A549 (cell line): ENCODE results near the gene PRTG. TPM values are rescaled to one million over a fixed set of nuclear protein-coding genes. Genes with fewer than 3 reads are reported as not detected.
"Not testable (repeated sequence)": the region's sequence is repeated elsewhere in the genome, so short reads cannot be mapped to it uniquely, and the experiment has no call there.

Experiments used
- ATAC-seq, 2 experiments: fragments of 200-7000 bp in 1 of 2; fragments of >200 bp in 1 of 2; cut with Nextera tagmentation in 1 of 2; cut with Tn5 transposase in 1 of 2; 3 replicates each; pipeline versions ENCODE4 v1.8.0 to v1.9.1; 2018 to 2020; ENCODE audit warnings: mild to moderate bottlenecking in 1 of 2, moderate library complexity in 1 of 2
- CTCF ChIA-PET: fragments of 300-600 bp; sonication (Branson Sonifier 250); formaldehyde crosslinking; extraction: SDS; loops from one replicate; lab custom pipeline; 2021; ENCODE audit warnings: antibody characterized with exemption, inconsistent platforms; lab: Yijun Ruan, JAX
- POLR2A ChIA-PET: fragments of 350-600 bp; formaldehyde crosslinking; extraction: SDS; loops from one replicate; lab custom pipeline; 2021; ENCODE audit warnings: antibody characterized with exemption, inconsistent platforms; lab: Yijun Ruan, JAX
- DNase-seq, 2 experiments: peaks; one replicate each; pipeline versions ENCODE4 v3.0.0 to v3.0.0-alpha.2; 2011 to 2016; ENCODE audit warnings: low read depth in 1 of 2, low spot score in 1 of 2
- FAIRE-seq: peaks from 2 replicates; lab custom pipeline; 2011; peaks lifted over from hg19 to GRCh38; lab: Jason Lieb, UNC
- H3K27ac ChIP-seq, 2 experiments: fragments of >200 bp; sonication (Bioruptor Twin); formaldehyde crosslinking; 3 replicates each; pipeline ENCODE4 v1.5.1; 2016 to 2017
- H3K4me1 ChIP-seq: fragments of >200 bp; sonication (Bioruptor Twin); formaldehyde crosslinking; 3 replicates; pipeline ENCODE4 v1.6.1; 2016
- H3K4me2 ChIP-seq: fragments of >200 bp; sonication (Bioruptor Twin); formaldehyde crosslinking; 3 replicates; pipeline ENCODE4 v1.6.1; 2016
- H3K4me3 ChIP-seq: fragments of >200 bp; sonication (Bioruptor Twin); formaldehyde crosslinking; 3 replicates; pipeline ENCODE4 v1.5.1; 2016
- H3K9me3 ChIP-seq: fragments of >200 bp; sonication (Bioruptor Twin); formaldehyde crosslinking; 3 replicates; pipeline ENCODE4 v1.6.1; 2016
- CHD2 ChIP-seq: fragments of 150-350 bp; IDR thresholded peaks from 2 replicates; pipeline ENCODE4 v1.6.1; 2014; ENCODE audit warnings: low read length; ENCODE audit not compliant: partially characterized antibody
- E2F6 ChIP-seq: IDR thresholded peaks from 2 replicates; pipeline ENCODE4 v1.6.1; 2012; ENCODE audit warnings: low read depth, borderline replicate concordance
- EHF ChIP-seq: fragments of 250-450 bp; sonication (Bioruptor Pico); IDR thresholded peaks from 2 replicates; pipeline ENCODE4 v1.5.0; 2020; ENCODE audit warnings: mild to moderate bottlenecking
- ESRRA ChIP-seq: fragments of 150-350 bp; IDR thresholded peaks from 2 replicates; pipeline ENCODE4 v1.6.1; 2014; ENCODE audit warnings: mild to moderate bottlenecking, low read length, borderline replicate concordance
- FOSB ChIP-seq: fragments of 250-450 bp; sonication (Bioruptor Pico); IDR thresholded peaks from 2 replicates; pipeline ENCODE4 v1.5.0; 2020; ENCODE audit warnings: mild to moderate bottlenecking, moderate library complexity
- FOXS1 ChIP-seq: fragments of 250-450 bp; sonication (Bioruptor Pico); IDR thresholded peaks from 2 replicates; pipeline ENCODE4 v1.5.0; 2020; ENCODE audit warnings: mild to moderate bottlenecking, moderate library complexity
- HEYL ChIP-seq: fragments of 250-450 bp; sonication (Bioruptor Pico); IDR thresholded peaks from 2 replicates; pipeline ENCODE4 v1.8.0; 2021; ENCODE audit warnings: mild to moderate bottlenecking, moderate library complexity
- HOXA7 ChIP-seq: fragments of 250-450 bp; sonication (Bioruptor Pico); IDR thresholded peaks from 2 replicates; pipeline ENCODE4 v1.5.0; 2020; ENCODE audit warnings: mild to moderate bottlenecking, moderate library complexity
- KDM5A ChIP-seq: fragments of 200-600 bp; sonication (generic); IDR thresholded peaks from 2 replicates; pipeline ENCODE4 v1.6.1; 2016; ENCODE audit warnings: antibody characterized with exemption, mild to moderate bottlenecking
- MYC ChIP-seq: IDR thresholded peaks from 2 replicates; pipeline ENCODE4 v1.6.1; 2012; ENCODE audit warnings: mild to moderate bottlenecking, inconsistent platforms, low read length, improper control_type of control experiment, borderline replicate concordance
- NFE2L2 ChIP-seq: fragments of 150-350 bp; conservative IDR thresholded peaks from 2 replicates; pipeline ENCODE4 v1.6.1; 2014; ENCODE audit warnings: low read length
- NPAS2 ChIP-seq: fragments of 250-450 bp; sonication (Bioruptor Pico); IDR thresholded peaks from 2 replicates; pipeline ENCODE4 v1.8.0; 2022; ENCODE audit warnings: mild to moderate bottlenecking, moderate library complexity, borderline replicate concordance
- POLR2AphosphoS2 ChIP-seq: conservative IDR thresholded peaks from 2 replicates; pipeline ENCODE4 v1.6.1; 2012; ENCODE audit warnings: low read length, improper control_type of control experiment, inconsistent platforms
- RCOR1 ChIP-seq: fragments of 150-350 bp; IDR thresholded peaks from 2 replicates; pipeline ENCODE4 v1.6.1; 2014; ENCODE audit warnings: antibody characterized with exemption, low read length, low read depth
- TP53 ChIP-seq: fragments of 250-450 bp; sonication (Bioruptor Pico); IDR thresholded peaks from 2 replicates; pipeline ENCODE4 v1.5.0; 2021; ENCODE audit warnings: mild to moderate bottlenecking, moderate library complexity
- ZSCAN20 ChIP-seq: fragments of 250-450 bp; sonication (Bioruptor Pico); IDR thresholded peaks from 2 replicates; pipeline ENCODE4 v1.8.0; 2022; ENCODE audit warnings: mild to moderate bottlenecking, moderate library complexity
- WGBS: methylation state at CpG from one replicate; pipeline ENCODE4 v1.1.6; 2017; ENCODE audit errors: missing lambda C conversion rate; 5-methylcytosine and 5-hydroxymethylcytosine counted together
- polyA plus RNA-seq, 4 experiments: library from polyadenylated mRNA; depleted of rRNA in 3 of 4; stranded (reverse); fragments of >200 nt; fragmentation: RNase III in 1 of 4; extraction: RNeasy Plus Mini Kit Qiagen cat#74134 plus additional on column Dnase treatment in 1 of 4; gene quantifications; 2 replicates in 3 of 4; 3 replicates in 1 of 4; pipeline ENCODE4 v1.2.3, GENCODE V29; 2011 to 2017
- TF ChIP-seq, protein P1 (sequence below): fragments of >200 bp; sonication (Bioruptor Twin); formaldehyde crosslinking; IDR thresholded peaks from 2 replicates; pipeline ENCODE4 v1.6.1; 2016
- TF ChIP-seq, protein P2 (sequence below): fragments of 450-650 bp; IDR thresholded peaks from 2 replicates; pipeline ENCODE4 v1.6.1; 2014; ENCODE audit warnings: antibody characterized with exemption
- TF ChIP-seq, protein P3 (sequence below): fragments of 150-350 bp; IDR thresholded peaks from 2 replicates; pipeline ENCODE4 v1.6.1; 2014; ENCODE audit warnings: low read depth, mild to moderate bottlenecking, low read length

Gene PRTG
- polyA plus RNA-seq, 2 of the 4 experiments (the other 2 are of a cell fraction) = 5.5 to 10.7 TPM

DNA sequence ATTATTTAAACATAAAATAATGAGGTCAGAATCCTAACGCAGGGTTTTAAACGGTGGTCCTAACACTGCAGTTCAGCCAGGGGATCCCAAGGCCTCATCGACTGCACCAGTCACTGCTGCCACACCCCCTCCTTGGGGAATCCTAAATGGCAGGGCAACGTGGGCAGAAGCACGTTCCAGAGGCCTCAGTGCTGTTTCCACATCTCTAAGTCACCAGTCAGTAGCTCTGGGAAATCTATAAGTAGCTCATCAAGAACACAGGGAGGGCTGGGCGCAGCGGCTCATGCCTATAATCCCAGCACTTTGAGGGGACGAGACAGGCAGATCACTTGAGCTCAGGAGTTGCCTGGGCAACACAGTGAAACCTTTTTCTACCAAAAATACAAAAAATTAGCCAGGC lies 47.5 kb downstream of the PRTG start (continued):
- no peak for TF ChIP-seq FOSB

GRCh38 chr15:55694652-55695150 lies 48.3 kb downstream of the PRTG start:
- peak in 1 of 2 experiments; percentile 38; a peak in 2 of 6 replicates for ATAC-seq
- Histone ChIP-seq H3K4me1 (peaks cover 18% of the 10 kb centered on the region), H3K9me3 (no peaks in the 10 kb centered on the region), H3K27ac (no peak overlapping the region), H3K4me2 (0 out of 3 replicates have a peak overlapping the region, but pooled peaks have one; percentile 4), H3K4me3 (no peak overlapping the region)
- DNase-seq = peak in 1 of 2 experiments; percentile 41
- POLR2A ChIA-PET = no interaction called here
- no peak for TF ChIP-seq RCOR1
- TF ChIP-seq HEYL (CRISPR knock-in tag) = no peak
- no peak for TF ChIP-seq FOSB
- no peak for TF ChIP-seq E2F6
- TF ChIP-seq TP53 (CRISPR knock-in tag) = no peak
- no peak for TF ChIP-seq ESRRA
- no peak for TF ChIP-seq FOXS1
- no peak for TF ChIP-seq NPAS2
- no peak for TF ChIP-seq KDM5A
- no peak for TF ChIP-seq NFE2L2
- TF ChIP-seq, protein P1, sequence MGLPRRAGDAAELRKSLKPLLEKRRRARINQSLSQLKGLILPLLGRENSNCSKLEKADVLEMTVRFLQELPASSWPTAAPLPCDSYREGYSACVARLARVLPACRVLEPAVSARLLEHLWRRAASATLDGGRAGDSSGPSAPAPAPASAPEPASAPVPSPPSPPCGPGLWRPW = no peak
- TF ChIP-seq MYC = no peak
- TF ChIP-seq, protein P2, sequence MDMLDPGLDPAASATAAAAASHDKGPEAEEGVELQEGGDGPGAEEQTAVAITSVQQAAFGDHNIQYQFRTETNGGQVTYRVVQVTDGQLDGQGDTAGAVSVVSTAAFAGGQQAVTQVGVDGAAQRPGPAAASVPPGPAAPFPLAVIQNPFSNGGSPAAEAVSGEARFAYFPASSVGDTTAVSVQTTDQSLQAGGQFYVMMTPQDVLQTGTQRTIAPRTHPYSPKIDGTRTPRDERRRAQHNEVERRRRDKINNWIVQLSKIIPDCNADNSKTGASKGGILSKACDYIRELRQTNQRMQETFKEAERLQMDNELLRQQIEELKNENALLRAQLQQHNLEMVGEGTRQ = no peak
- no peak for TF ChIP-seq EHF (CRISPR knock-in tag)
- no peak for TF ChIP-seq POLR2AphosphoS2
- TF ChIP-seq HOXA7 (CRISPR knock-in tag) = no peak
- 66% methylated on average over 4 of the region's 4 CpGs for WGBS
- no peak for FAIRE-seq
- CTCF ChIA-PET = no interaction called here

- ATAC-seq, FAIRE-seq, POLR2A ChIA-PET, H3K9me3 ChIP-seq, H3K27ac ChIP-seq, DNase-seq, H3K4me3 ChIP-seq: not testable (repeated sequence)
- Histone ChIP-seq H3K4me2 (0 out of 3 replicates have a peak overlapping the region, but pooled peaks have one; percentile 20), H3K4me1 (peaks cover 18% of the 10 kb centered on the region)
- WGBS = 98% methylated on average over 14 of the region's 14 CpGs
- CTCF ChIA-PET = interaction anchor here (0.8 kb wide), 1 partner anchor 8 kb away, joined by 3 read pairs; no protein-coding TSS in a partner anchor
These were observed 49.8 kb downstream of the PRTG start for GRCh38 chr15:55693116-55693515.

DNA sequence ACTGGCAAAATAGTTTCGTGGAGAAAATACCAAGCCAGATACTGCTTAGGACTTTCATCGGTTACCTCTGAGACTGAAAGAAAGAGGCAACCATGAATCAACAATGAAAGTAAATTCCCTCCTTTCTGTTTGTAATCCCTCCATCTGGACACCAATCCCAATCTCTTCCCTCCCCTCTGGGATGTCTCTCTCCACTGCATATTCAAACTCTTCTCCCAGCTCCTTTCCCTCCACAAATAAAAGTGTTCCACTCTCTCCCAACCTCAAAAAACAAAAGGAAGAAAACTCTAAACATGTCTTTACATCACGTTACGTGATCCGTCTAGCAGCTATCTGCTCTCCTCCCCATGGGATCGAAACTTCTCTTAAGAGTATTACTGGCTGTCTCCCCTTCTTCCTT lies 55.2 kb downstream of the PRTG start:
- TF ChIP-seq ZSCAN20 (CRISPR knock-in tag) (no peak), CHD2 (no peak)
- TF ChIP-seq, protein P3, sequence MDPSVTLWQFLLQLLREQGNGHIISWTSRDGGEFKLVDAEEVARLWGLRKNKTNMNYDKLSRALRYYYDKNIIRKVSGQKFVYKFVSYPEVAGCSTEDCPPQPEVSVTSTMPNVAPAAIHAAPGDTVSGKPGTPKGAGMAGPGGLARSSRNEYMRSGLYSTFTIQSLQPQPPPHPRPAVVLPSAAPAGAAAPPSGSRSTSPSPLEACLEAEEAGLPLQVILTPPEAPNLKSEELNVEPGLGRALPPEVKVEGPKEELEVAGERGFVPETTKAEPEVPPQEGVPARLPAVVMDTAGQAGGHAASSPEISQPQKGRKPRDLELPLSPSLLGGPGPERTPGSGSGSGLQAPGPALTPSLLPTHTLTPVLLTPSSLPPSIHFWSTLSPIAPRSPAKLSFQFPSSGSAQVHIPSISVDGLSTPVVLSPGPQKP = no peak
- CTCF ChIA-PET = interaction anchor here (1.4 to 1.9 kb wide), 2 partner anchors 10 to 21 kb away, joined by 3 to 5 read pairs; no protein-coding TSS in a partner anchor
- whole genome bisulfite sequencing = 91% methylated on average over 6 of the region's 6 CpGs
- Histone ChIP-seq H3K4me2 (no peak overlapping the region), H3K27ac (no peak overlapping the region), H3K4me3 (no peak overlapping the region), H3K4me1 (no peaks in the 10 kb centered on the region), H3K9me3 (no peaks in the 10 kb centered on the region)
- POLR2A ChIA-PET = no interaction called here
- no peak for ATAC-seq
- no peak for DNase-seq
- no peak for FAIRE-seq
